ENCODE results near the gene STARD13.

The STARD13 gene

GRCh38 chr13:33116321-33117010 lies 169.1 kb downstream of the STARD13 start:
- DNase-seq (ENCODE audit: low read depth): no peak

DNA sequence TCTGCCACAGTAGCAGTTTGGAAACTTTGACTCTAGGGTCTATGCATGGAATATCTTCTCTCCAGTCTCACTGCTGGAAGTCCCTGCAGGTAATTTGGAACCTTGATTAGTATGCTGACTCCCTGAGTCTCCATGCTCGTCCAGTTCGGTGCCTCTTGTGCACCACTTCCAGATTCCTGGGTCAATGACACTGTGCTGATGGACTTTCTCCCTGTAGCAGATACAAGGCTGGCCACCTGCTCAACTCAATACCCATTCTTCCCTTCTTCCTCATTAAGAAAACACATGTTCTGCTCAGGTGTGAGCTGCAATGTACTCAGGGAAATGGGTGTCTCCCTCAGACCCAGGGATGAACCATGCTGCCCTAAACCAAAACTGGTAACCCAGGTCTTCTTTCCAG lies 170.3 kb downstream of the STARD13 start:
- no peak for DNase-seq (ENCODE audit: low read depth)

- DNase-seq (ENCODE audit: low read depth): no peak
Measured at GRCh38 chr13:33114146-33114545, 171.4 kb downstream of the STARD13 start.

DNA sequence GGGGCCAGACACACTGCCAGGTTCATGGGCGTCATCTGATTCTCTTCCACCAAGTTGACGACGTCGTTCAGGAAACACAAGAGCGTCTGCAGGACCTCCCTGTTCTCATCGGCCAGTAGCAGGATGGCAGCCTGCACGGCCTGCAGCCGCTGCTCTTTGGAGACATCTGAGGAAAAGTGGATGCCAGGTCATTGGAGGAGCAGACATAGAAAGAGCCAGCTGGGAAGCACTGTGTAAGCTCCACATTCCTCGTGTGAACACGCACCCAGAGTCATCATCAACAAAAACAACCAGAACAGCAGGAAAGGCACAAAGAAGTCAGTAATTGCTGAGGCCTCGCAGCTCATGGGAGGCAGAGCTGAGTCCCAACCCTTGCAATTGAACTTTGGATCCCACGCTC lies 172.8 kb downstream of the STARD13 start:
- no peak for DNase-seq (ENCODE audit: low read depth)

DNA sequence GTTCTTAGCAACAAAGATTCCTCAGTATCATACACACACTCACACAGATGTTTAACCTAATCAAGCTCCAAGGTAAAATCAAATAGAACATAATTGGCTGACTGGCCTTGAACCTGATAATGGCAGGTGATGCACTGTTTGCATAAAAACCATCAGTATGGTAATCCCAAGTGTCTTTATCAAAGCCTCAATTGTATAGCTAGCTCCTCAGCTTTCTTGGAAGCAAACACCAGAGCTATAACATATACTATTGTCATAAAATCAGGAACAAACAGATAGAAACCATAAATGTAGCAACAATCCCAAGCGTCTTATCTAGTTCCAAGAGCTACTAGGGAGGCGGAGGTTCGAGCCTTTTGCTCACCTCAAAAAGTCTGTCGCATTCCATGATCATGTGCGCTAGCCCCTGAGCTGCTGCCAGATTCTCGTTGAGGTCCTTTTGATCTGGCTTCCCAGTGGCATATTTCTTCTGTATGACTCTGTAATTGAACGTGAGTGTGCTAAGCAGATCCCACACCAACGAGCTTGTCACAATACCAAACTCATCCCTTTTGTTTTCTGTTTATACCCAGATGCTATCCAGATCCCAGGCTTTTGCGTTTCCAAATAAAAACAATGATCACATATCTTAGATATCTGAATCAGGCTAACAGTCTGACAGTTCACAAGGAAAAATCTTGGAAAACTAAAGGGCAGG lies 174.0 kb downstream of the STARD13 start:
- no peak for DNase-seq (ENCODE audit: low read depth)

DNA sequence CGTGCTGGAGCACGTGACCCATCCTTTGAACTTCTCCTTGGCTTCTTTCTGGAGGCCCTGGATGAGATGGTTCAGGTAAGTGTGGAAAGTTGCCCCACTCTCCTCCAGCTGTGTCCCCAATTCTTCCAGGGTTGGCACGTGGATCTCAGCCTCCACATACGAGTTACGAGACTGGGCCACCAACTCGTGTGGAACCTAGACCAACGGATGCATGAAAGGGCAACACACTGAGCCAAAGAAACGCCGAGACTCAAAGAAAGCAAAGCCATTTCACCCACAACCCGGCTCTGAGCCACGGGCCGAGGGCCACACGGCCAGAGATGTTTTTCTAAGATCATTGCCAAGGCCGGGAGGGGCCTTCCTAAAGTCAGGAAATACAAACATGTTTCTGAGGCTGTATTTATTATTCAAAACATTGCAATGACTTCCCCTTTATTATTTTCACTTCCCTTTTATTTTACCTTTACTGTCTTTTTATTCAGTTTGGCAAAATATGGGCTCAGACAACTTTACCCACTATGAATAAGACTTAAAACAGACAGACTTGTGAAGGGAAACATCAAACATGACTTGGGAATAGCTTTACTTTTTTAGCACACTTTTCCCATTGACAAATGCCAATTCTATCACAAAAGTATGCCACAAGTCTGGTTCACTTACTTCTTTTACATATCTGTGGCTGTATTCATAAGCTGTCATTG lies 174.7 kb downstream of the STARD13 start:
- DNase-seq (ENCODE audit: low read depth): no peak

GRCh38 chr13:33110386-33110712 lies 175.2 kb downstream of the STARD13 start:
- no peak for DNase-seq (ENCODE audit: low read depth)

GRCh38 chr13:33109801-33110200 lies 175.8 kb downstream of the STARD13 start:
- DNase-seq (ENCODE audit: low read depth): no peak

GRCh38 chr13:33109271-33109697 lies 176.3 kb downstream of the STARD13 start:
- no peak for DNase-seq (ENCODE audit: low read depth)

GRCh38 chr13:33108620-33109019 lies 176.9 kb downstream of the STARD13 start:
- DNase-seq (ENCODE audit: low read depth): no peak

GRCh38 chr13:33107361-33107760 lies 178.2 kb downstream of the STARD13 start:
- no peak for DNase-seq (ENCODE audit: low read depth)

- no peak for DNase-seq (ENCODE audit: low read depth)
Measured at GRCh38 chr13:33106656-33107360, 178.7 kb downstream of the STARD13 start.

DNA sequence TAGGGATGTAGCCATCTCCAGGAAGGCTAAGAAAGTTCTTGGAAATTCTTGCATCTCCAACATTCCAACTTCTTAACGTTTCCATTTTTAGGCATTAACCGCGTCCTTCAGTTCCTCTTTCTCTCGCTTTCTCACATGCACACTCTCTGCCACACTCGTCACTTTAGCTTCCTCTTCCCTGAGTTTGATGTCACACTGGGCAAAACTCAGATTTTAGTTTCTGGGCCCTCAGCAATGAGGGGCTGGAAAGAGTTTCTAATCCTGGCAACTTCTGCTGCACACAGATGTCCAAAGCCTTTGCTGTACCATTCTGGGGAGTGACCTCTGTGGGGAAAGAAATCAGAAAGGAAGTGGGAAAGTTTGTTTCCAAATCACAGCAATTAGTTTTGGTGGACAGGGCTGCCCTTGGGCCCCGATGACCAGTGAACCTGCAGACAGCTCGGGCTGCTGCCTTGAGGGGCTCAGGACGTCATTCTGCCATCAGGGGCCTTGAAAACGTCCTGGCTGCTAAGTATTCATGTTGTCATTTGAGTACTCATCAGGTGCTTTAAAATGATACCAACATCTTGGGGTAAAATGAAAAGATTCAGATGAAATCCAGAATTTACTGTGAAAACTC lies 180.1 kb downstream of the STARD13 start:
- no peak for DNase-seq (ENCODE audit: low read depth)

DNA sequence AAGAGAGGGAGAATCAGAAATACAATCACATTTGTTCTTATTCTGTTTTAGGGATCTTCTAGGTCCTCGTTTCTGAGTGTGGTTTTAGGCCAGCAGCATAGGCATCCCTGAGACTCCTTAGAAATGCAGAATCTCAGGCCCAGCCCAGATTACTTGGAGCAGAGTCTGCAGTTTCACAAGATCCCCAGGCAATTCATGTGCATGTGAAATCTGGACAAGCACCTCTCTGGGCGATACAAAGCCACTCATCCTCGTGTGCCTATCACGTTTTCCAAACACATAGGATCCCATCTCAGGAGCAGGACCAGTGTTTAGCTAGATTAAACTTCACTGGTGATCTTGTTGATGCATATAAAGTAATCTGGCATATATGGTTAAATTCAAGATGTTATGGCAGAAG lies 182.1 kb downstream of the STARD13 start:
- no peak for DNase-seq (ENCODE audit: low read depth)

DNA sequence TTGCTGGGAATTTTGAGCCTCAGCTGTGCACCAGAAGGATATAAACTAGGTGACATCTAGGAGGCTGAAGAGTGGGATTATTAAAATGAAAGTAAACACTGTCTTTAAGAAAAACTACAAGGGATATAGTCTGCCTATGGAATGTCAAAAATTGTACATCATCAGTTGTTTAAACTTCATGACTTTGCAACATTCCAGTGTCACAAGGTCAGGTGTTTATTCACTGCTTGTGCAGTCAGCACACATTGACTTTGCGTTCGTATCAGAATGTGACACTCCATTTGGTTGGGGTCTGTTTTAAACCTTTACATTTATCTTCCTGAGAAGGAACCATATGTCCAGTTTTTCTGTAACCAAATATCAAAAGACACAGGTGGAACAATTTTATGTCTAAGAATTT lies 183.7 kb downstream of the STARD13 start:
- DNase-seq (ENCODE audit: low read depth): no peak

DNA sequence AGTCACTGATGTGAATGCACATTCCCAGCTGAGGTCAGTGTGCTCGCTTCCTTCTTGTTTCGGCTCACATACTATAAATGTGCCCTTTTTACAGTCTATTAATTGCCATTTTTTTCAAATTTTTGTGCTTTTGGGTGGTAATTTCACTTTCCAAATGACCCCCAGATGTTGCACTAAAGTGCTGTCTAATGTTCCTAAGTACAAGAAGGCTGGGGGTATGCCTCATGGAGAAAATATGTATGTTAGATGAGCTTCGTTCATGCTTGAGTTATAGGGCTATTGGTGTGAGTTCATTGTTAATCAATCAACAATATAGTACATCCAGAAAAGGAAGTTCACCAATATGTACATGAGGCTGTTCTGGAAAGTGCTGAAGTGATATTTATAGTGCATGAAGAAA lies 184.7 kb downstream of the STARD13 start:
- no peak for DNase-seq (ENCODE audit: low read depth)

GRCh38 chr13:33099860-33100259 lies 185.7 kb downstream of the STARD13 start:
- no peak for DNase-seq (ENCODE audit: low read depth)

DNA sequence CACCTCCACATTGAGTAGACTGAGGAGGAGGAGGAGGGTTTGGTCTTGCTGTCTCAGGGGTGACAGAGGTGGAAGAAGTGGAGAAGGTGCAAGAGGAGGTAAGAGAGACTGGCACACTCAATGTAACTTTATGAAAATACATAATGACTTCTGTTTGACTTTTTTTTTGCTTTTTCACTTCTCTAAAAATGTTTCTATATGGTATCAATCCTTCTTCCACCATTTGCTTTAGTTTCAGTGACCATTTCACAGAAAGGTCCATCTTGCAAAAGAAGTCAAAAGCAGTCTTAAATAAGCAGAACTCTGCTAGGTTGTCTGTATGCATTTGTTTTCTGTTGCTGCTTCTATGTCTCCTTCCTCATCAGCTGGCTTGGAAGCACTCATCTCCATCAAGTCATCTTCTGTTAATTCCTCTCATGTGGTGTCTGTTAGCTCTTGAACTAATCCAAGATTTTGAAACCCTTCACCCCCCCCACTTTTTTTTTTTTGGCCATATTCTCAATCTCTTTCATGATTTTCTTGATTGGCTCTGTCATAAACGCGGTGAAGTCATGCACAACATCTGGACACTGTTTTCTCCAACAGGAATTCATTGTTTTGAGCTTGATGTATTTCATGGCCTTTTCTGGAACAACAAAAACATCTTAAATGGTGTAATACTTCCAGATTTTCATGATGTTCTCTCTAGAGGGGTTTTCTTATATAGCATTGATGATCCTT lies 188.5 kb downstream of the STARD13 start:
- no peak for DNase-seq (ENCODE audit: low read depth)

DNA sequence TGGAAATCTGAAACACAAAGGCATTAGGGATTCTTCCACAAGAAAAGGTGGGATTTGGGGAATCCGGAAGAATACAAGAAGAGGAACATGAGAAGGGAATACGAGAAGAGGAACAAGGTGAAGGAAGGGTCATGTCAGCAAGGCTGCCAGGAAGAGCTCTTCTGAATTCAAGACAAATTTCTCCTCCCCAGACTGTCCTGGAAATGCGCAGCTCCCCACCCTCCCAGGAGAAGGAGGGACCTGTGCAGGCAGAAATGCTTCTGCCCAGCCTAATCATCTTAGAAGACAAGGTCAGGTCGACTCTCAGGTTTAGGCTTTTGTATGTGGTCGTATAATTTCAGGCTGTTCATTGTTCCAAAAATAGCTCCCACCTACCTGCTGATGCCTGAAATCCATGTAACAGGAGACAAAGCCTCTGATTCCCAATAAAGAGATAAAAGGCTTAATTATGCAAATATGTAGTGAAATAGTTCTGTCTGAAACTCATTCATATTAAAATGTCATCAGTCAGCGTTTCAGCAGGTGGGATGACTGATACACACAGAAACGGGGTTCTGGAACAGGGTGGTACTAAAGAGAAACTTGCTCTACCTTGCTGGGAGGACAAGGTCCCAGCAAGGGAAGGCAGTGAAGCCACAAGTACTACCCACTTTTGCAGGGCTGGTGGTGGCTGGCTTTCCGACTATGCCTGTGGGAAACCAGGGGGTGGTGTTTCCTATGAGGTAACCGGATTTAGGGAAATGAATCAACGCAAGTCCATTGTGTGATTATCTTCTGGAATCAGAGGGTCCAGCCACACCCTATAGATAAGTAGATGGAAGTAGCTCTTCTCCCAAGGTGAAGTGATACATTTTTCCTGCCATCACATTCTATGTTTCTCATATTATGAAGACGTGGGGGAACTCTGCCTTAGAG lies 193.2 kb downstream of the STARD13 start:
- no peak for DNase-seq (ENCODE audit: low read depth)

DNA sequence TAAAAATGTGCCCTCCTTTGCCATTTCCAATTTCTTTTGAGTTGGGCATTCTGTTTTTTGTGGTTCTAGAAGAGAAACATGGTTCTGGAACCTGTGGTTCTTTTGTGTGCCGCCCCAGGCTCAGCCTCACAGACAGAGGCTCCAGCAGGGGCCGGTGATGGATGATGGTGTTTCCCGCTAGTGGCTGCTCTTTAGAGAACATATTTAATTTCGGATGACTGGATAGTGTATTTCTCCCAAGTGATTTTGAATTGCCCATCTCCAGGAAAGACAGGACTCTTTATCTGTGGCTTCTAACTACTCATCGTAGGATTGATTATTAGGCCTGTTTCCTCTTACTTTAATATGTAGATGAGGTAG lies 194.2 kb downstream of the STARD13 start:
- DNase-seq (ENCODE audit: low read depth): no peak
